GM13976 (cell line): ENCODE data around the gene SMIM10L2A.

ENCODE experiments used
- DNase-seq: peaks from one replicate; pipeline ENCODE4 v3.0.0; 2012; ENCODE audit warnings: low spot score
- CTCF ChIP-seq: IDR thresholded peaks from 2 replicates; pipeline ENCODE4 v1.5.1; 2012; ENCODE audit warnings: borderline replicate concordance, mild to moderate bottlenecking; ENCODE audit not compliant: insufficient read depth; ENCODE audit errors: extremely low read depth, missing control alignments, control extremely low read depth
- in situ Hi-C: fragments of 300-500 bp; cut with MboI; formaldehyde crosslinking; loops from one replicate; pipeline ENCODE4 v1.12.0; 2022; ENCODE audit warnings: low sequenced_read_pairs, mixed read lengths, inconsistent platforms; ENCODE audit not compliant: unreplicated experiment

Gene SMIM10L2A

GRCh38 chrX:135431886-135432285 lies 10.1 kb downstream of the SMIM10L2A start:
- in situ Hi-C loops, result no loop called here
- TF ChIP-seq CTCF, result no peak

GRCh38 chrX:135432453-135432852 lies 10.7 kb downstream of the SMIM10L2A start:
- DNase-seq, result no peak
- in situ Hi-C loops, result no loop called here
- no peak for TF ChIP-seq CTCF

More at GRCh38 chrX:135431886-135432285, 10.1 kb downstream of the SMIM10L2A start:
- no peak for DNase-seq

GRCh38 chrX:135432881-135433521 lies 11.3 kb downstream of the SMIM10L2A start:
- in situ Hi-C loops, result no loop called here
- TF ChIP-seq CTCF, result no peak
- DNase-seq, result no peak

DNA sequence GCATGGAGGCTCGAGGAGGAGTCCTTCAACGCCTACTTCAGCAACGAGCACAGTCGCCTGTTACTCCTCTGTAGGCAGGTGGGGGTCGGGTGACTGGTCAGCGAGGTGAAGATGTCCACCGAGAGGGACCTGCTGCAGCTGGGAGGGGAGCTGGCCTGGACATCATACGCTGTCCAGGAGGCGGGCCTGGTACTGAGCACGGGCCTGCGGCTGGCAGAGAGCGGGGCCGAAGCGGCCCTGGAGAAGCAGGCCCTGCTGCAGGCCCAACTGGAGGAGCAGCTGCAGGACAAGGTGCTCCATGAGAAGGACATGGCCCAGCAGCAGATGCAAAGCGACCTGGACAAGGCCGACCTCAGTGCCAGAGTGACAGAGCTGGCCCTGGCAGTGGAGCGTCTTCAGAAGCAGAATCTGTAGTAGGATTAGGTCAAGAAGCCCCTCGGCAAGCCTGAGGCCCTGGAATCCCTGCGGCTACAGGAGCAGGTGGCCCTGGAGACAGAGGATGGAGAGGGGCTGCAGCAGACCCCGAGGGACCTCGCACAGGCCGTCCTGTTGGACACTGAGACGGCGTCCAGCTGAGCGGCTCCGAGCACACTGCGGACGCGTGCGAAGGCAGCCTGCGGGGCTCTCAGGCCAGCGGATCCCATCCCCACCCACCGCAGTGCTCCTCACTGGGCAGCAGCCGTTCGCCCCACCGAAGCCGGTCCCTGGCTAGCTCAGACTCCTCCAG lies 11.9 kb downstream of the SMIM10L2A start:
- no peak for DNase-seq
- in situ Hi-C loops, result no loop called here
- TF ChIP-seq CTCF, result no peak

DNA sequence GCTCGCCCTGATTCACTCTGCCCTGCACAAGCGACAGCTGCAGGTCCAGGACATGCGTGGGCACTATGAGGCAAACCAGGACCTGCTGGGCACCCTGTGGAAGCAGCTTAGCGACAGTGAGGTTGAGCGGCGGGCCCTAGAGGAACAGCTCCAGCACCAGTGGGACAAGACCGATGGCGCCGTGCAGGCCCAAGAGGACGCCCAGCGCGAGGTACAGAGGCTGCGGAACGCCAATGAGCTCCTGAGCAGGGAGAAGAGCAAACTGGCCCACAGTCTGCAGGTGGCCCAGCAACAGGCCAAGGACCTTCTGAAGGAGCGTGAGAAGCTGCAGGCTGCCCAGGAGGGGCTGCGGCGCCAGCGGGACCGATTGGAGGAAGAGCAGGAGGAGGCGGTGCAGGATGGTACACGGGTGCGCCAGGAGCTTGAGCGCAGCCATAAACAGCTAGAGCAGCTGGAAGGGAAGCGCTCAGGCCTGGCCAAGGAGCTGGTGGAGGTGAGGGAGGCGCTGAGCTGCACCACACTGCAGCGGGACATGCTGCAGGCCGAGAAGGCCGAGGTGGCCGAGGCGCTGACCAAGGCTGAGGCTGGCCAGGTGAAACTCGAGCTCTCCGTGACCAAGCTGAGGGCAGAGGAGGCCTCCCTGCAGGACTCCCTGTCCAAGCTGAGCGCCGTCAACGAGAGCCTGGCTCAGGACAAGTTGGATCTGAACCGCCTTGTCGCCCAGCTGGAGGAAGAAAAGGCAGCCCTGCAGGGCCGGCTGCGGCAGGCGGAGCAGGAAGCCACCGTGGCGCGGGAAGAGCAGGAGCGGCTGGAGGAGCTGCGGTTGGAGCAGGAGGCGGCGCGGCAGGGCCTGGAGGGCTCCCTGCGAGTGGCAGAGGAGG lies 12.8 kb downstream of the SMIM10L2A start:
- TF ChIP-seq CTCF, result no peak
- no peak for DNase-seq
- in situ Hi-C loops, result no loop called here

GRCh38 chrX:135435139-135435922 lies 13.6 kb downstream of the SMIM10L2A start:
- in situ Hi-C loops, result no loop called here
- DNase-seq, result no peak
- TF ChIP-seq CTCF, result no peak
